ENCODE measurements around the gene FBXW7. TPM values are rescaled to one million over a fixed set of nuclear protein-coding genes. Genes with fewer than 3 reads are reported as not detected.

FBXW7 gene
- total and polyA plus RNA-seq, 12 donors = 12.1 to 87.6 (median 66.8) TPM

- intact Hi-C loops (cut with DNase I) = no loop called here
- no peak for TF ChIP-seq CTCF (IDR thresholded peaks at IDR 0.05)
- DNase-seq (no peak), ATAC-seq (no peak)
- Histone ChIP-seq H3K4me1 (peaks cover 0 to 8% (median 0%) of the 10 kb centered on the region in 9 donors), H3K27ac (no peak overlapping the region), H3K4me3 (no peak overlapping the region), H3K9me3 (no peaks in the 10 kb centered on the region), H3K27me3 (no peaks in the 10 kb centered on the region), H3K36me3 (no peaks in the 10 kb centered on the region)
- 94 to 95% methylated on average over 3 of the region's 3 CpGs for WGBS, 2 donors
These were observed 236.3 kb downstream of the FBXW7 start for GRCh38 chr4:152299553-152299952.

GRCh38 chr4:152296386-152296785 lies 239.5 kb downstream of the FBXW7 start:
- Histone ChIP-seq H3K36me3 (no peaks in the 10 kb centered on the region), H3K4me3 (no peak overlapping the region), H3K27me3 (no peaks in the 10 kb centered on the region), H3K4me1 (peaks cover 0 to 8% (median 0%) of the 10 kb centered on the region in 9 donors), H3K9me3 (no peaks in the 10 kb centered on the region), H3K27ac (no peak overlapping the region)
- no peak for ATAC-seq
- no peak for DNase-seq
- intact Hi-C loops (cut with DNase I) = no loop called here
- TF ChIP-seq CTCF (IDR thresholded peaks at IDR 0.05) = no peak

- Histone ChIP-seq H3K4me1 (peaks cover 0 to 8% (median 0%) of the 10 kb centered on the region in 9 donors), H3K27me3 (no peaks in the 10 kb centered on the region), H3K4me3 (no peak overlapping the region), H3K27ac (no peak overlapping the region), H3K36me3 (no peaks in the 10 kb centered on the region), H3K9me3 (no peaks in the 10 kb centered on the region)
- ATAC-seq = no peak
- DNase-seq = no peak
- intact Hi-C loops (cut with DNase I) = no loop called here
- WGBS, 2 donors = 94 to 99% methylated on average over 5 of the region's 5 CpGs
- TF ChIP-seq CTCF (IDR thresholded peaks at IDR 0.05) = no peak
These were observed 241.1 kb downstream of the FBXW7 start for GRCh38 chr4:152294765-152295164.

GRCh38 chr4:152294331-152294730 lies 241.6 kb downstream of the FBXW7 start:
- intact Hi-C loops (cut with DNase I) = no loop called here
- Histone ChIP-seq H3K27me3 (no peaks in the 10 kb centered on the region), H3K4me3 (no peak overlapping the region), H3K9me3 (no peaks in the 10 kb centered on the region), H3K4me1 (peaks cover 0 to 8% (median 0%) of the 10 kb centered on the region in 9 donors), H3K27ac (no peak overlapping the region), H3K36me3 (no peaks in the 10 kb centered on the region)
- DNase-seq (no peak), ATAC-seq (no peak)
- TF ChIP-seq CTCF (IDR thresholded peaks at IDR 0.05) = no peak
- WGBS, 2 donors = 79 to 85% methylated on average over 3 of the region's 3 CpGs
